ENCODE data around the gene SLCO3A1. TPM values are rescaled to one million over a fixed set of nuclear protein-coding genes. Genes with fewer than 3 reads are reported as not detected.
"Not testable (repeated sequence)": the region's sequence is repeated elsewhere in the genome, so short reads cannot be mapped to it uniquely, and the experiment has no call there.

SLCO3A1 gene
- total RNA-seq, 1 experiment from 2014 or later, result not detected

DNA sequence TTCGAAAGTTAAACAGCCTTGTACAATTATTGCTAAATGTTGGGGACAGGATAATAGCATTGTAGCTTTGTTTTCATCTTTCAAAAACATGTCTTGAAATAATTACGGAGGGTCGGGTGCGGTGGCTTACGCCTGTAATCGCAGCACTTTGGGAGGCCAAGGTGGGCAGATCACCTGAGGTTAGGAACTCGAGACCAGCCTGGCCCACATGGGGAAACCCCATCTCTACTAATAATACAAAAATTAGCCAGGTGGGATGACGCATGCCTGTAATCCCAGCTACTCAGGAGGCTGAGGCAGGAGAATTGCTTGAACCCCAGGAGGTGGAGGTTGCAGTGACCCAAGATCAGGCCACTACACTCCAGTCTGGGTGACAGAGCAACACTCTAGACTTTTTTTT lies 216.7 kb downstream of the SLCO3A1 start:
- in situ Hi-C loops (cut with HindIII; ENCODE audit: low sequenced_read_pairs); DNase-seq (ENCODE audit: low spot score): not testable (repeated sequence)

DNA sequence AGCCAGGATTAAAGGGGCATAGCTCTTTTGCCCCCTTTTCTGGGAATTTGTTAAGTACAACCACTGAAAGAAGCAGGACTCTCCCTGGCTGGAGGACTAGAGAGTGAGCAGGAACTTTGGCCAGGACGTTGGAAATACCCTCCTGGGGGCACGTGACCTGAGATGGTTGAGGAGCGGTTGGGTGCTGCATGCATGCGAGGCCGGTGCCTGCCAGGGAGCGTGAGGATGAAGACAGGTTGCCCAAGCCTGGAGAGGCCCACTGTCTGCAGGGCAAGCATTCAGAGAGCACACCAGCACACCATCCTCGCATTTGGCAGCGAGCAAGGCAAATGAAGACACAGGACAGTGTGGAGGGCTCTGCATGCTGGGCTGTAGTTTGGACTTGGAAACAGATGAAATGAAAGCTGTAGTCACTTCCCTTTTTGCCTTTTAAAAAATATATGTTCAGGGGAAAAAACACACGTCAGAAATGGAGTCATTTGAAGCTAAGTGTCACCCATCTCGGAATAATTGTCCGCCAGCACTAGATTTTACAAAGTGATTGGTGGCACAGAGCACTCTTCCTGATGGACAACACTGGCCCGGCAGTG lies 217.6 kb downstream of the SLCO3A1 start:
- DNase-seq (ENCODE audit: low spot score), result no peak
- in situ Hi-C loops (cut with HindIII; ENCODE audit: low sequenced_read_pairs), result no loop called here

DNA sequence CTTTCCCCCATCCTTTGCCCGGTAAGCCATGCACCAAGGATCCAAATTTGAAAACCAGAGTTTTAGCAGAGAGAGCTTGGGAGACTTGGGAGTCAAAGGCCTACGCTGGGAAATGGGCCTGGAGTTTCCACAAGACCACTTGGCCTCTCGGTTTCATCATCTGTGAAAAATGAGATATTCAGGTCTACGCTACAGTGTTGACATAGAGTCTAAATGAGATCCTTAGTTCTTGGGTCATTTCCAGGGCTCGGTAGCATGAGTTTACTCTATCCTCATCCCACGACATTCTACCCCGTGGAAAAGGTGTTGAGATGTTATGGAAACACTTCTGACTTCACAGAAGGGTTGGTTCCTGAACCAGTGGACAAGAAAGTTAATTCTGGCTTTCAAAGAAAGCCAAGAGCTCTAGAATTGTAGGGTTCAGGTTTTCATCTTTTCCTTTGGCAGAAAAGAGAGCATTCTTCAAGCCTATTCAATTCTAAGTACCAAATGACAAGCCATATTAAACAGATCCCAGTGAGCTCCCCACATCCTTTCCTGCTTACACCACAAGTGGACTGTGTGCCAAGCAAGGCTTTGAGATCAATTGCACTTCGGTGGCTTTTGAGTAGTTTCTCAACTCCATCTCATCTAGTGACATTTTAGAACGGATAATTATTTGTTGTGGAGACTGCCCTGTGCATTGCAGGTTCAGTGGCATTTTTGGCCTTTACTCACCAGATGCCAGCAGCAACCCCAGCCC lies 219.7 kb downstream of the SLCO3A1 start:
- in situ Hi-C loops (cut with HindIII; ENCODE audit: low sequenced_read_pairs), result no loop called here
- no peak for DNase-seq (ENCODE audit: low spot score)

DNA sequence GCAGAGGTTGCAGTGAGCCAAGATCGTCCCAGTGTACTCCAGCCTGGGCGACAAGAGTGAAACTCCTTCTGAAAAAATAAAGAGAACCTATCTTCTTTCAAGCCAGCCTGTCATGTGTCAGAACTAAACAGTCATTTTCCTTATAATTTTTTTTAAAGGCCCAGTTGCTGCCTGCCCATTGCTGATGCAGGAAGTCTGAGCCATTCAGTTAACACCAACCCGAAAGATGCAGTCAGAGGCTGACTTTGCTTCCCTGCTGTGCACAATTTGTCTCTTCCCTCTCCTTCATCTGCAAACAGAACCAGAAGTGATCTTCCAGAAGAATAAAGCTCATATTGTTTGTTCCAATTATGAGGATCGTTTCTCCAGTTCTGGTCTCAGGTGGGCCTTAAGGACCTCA lies 220.6 kb downstream of the SLCO3A1 start:
- no peak for DNase-seq (ENCODE audit: low spot score)
- in situ Hi-C loops (cut with HindIII; ENCODE audit: low sequenced_read_pairs), result no loop called here

DNA sequence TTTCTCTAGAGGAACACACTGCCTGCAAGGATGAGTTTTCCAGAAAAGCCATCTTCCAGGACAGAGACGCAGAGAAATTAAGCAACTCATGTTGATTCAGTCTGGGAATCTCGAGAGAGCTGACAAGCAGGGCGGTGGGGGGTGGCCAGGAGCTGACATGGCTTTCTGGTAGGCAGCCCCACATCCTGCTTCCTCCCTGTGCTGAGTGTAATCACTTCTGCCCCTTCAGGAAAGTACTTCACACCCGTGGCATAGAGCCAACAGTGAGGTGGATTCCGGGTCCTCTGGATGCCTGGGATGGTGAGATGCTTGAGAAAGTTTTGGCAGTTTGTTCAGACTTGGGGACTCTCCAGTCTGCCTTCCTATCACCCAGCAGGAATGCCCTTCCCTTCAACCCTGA lies 221.1 kb downstream of the SLCO3A1 start:
- no peak for DNase-seq (ENCODE audit: low spot score)
- in situ Hi-C loops (cut with HindIII; ENCODE audit: low sequenced_read_pairs), result no loop called here

DNA sequence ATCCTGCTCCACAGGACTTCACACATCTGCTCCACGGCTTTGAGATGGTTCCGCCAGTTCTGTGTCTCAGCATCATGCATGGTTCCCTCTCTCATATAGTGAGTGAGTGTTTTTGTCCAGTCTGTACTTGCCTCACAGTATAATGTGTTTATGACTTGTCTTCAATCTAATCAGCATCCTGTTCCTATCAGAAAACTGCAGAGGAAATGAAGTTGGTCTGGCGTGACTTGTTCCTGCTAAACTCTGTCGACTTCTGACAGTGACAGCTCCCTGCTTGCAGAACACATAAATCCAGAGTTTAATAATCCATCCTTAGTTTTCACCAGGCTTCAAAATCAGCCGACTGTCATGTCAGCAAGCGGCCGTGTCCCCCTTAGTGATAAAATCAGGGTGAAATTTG lies 222.3 kb downstream of the SLCO3A1 start:
- in situ Hi-C loops (cut with HindIII; ENCODE audit: low sequenced_read_pairs), result no loop called here
- no peak for DNase-seq (ENCODE audit: low spot score)

DNA sequence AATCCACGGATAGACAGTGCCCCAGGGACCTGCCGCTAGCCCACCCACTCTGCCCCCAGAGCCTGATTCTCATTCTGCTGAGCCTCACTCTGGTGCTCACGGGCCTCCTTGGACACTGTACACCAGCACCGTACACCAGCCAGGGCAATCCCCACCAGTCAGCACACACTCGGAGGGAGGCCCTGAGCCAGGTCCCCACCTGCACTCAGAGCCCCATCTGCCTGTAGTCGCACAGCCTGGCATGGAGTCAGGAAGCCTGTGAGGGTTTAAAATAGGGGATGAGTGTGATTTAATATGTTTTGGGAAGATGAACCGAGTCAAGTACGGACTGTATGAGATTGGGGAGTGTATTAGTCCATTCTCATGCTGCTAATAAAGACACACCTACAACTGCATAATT lies 223.0 kb downstream of the SLCO3A1 start:
- DNase-seq (ENCODE audit: low spot score), result peak; percentile 90
- in situ Hi-C loops (cut with HindIII; ENCODE audit: low sequenced_read_pairs), result no loop called here

DNA sequence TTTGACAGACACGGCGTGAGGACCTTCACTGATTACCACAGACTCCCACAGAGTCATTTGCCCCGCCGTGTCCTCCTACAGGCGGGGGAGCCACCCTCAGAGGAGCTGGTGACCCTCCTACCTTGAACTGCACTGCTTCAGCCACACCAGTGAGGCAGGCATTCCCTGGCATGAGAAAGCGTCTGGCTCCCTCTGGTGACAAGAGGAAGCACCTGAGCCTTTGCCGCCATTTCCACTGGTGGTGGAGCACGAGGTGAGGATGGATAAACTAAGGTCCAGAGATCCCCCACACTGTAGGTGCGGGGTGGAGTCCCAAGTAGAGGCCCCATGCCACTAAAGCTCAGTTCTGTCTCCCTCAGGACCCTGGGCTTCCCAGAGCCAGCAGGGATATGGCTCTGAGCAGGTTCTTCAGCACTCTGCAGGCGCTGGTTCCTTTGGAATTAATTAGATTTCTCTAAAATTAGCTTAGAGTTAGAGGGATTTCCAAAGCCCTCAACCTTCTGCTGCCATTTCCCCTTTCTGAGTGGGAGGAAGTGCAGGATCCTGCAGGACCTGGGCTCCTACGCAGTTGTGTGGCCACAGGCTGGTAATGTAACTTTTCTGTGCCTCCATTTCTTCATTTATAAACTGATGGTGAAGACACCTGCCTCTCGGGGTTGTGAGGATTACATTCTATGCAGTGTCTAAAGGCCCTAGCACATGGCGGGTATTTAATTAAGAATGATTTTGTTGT lies 224.0 kb downstream of the SLCO3A1 start:
- peak; percentile 85 for DNase-seq (ENCODE audit: low spot score)
- in situ Hi-C loops (cut with HindIII; ENCODE audit: low sequenced_read_pairs), result no loop called here

DNA sequence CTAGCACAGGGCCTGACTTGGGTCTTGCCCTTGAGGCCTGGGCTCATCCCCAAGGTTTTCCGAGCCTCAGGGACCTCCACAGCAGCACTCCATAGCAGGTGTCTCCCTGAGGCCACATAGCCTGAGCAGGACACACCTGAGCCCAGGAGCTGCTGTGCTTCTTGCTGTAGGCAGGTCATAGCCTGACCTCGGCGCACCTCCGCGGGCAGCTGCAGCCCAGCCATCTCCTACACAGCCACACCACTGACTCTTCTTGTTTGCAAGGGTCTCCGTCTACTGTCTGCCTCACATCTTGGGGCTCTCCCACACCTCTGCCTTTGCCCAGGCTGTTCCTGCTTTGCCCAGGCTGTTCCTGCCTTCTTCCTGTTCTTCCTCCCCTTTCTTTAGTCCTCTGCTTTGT lies 224.8 kb downstream of the SLCO3A1 start:
- in situ Hi-C loops (cut with HindIII; ENCODE audit: low sequenced_read_pairs), result no loop called here
- no peak for DNase-seq (ENCODE audit: low spot score)

DNA sequence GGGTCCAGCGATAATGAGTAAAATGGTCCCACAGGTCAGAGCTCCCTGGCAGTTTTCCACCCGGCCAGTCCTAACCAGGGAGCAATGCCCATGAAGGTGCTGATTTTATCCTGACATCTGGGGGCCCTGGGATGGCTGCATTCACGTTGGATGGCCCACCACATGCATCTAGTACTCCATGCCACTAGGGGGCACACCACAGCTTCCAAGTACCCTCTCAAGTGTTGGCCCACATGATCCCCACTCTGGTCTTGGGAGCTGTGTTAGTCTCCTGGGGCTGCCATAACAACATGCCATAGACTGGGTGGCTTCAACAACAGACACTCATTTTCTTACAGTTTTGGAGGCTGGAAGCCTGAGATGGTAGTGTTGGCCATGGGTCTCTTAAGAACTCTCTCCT lies 225.5 kb downstream of the SLCO3A1 start:
- in situ Hi-C loops (cut with HindIII; ENCODE audit: low sequenced_read_pairs), result no loop called here
- no peak for DNase-seq (ENCODE audit: low spot score)

DNA sequence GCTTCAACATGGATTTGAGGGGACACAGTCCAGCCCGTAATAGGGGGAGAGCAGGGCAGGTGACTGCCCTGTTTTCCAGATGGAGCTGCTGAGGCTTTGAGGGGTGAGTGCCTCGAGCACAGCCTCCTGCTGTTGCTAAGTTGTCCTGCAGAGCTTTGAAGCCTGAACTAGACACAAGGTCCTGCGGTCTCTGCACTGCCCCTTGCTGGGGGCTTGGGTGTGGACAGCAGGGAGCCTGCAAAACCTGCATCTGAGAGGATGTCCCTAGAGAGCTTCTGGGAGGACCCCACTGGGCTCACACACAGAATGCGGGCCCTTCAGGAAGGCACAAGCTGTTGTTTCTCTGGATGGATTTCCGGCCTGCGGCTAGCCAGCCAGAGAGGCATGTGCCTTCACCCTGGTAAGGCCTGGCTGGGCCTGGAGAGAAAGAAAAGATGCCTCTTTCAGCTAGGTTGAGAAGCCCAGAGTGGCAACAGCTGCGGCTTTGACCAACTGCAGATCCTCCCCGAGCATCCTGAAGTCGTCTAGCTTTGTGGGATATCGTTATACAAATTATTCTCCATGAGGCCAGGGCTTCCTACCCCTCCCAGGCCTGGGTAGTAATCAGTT lies 226.2 kb downstream of the SLCO3A1 start:
- in situ Hi-C loops (cut with HindIII; ENCODE audit: low sequenced_read_pairs), result no loop called here
- DNase-seq (ENCODE audit: low spot score), result no peak

DNA sequence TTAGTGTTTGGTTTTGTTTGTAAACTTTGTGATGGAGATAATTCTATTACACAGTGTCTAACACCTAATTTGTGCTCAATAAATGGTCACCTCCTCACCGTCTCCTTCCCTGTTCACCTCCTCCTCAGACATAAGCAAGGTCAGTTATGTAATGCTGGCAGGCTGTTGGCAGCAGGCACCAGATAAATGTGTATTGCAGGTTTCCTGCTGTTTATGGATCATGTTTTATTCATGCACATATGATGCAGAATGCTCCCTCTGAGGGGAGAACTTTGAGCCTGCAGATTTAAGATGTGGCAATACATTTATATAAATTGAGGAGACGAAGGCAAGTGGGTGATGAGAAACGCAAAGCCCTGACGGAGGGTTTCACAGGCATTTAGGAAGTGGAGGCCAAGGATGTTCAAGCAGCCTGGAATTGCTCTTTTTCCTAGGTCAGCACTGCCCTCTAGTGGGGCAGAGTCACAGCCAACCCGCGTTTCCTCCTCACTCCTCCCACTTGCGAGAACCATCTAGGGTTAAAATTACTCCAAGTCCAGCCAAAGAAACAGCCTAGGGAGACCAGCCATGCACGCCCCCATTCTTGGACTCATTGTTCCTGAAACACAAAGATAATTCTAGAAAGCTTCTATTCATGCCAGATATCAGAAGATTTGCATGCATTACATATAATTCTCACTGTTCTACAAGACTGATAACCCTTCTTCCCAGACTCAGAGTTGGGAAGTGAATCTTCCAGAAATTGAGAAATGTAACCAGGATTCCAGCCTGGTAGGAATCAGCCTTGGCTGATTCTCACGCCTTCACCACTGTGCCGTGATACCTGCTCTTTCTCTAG lies 228.7 kb downstream of the SLCO3A1 start:
- in situ Hi-C loops (cut with HindIII; ENCODE audit: low sequenced_read_pairs), result no loop called here
- peak; percentile 89 for DNase-seq (ENCODE audit: low spot score)

DNA sequence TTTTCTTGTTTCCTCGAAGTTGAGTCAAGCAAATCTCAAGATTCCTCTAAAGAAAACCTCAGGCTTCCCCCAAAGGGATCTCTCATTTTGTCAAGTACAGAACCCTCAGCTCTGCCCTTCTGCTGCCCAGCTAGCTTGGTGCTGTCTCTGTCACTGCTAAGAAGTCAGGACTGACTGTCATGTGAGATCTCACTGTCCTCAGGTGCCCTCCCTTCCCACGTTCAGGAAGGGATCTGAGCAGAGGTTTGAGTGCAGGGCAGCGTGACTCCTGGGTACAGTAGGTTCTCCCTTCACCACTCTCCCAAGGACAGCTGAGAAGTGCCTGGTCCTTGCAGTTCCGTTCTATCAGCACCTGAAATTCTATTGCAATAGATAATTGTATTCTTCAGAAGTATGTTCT lies 229.7 kb downstream of the SLCO3A1 start:
- no peak for DNase-seq (ENCODE audit: low spot score)
- in situ Hi-C loops (cut with HindIII; ENCODE audit: low sequenced_read_pairs), result no loop called here

DNA sequence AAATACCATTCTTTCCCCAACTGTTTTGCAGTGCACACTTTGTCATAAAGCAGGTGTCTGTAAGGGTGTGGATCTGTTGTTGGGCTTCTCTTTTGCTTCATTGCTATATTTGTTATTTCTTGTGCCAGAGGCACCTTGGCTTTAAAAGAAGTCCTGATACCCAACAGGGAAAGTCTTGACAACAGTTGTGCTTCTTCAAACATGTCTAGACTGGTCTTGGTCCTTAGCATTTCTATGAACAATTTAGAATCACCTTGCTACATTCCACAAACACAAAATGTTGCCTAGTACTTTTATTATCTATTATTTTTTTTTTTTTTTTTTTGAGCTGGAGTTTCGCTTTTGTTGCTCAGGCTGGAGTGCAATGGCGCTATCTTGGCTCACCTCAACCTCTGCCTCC lies 233.7 kb downstream of the SLCO3A1 start:
- in situ Hi-C loops (cut with HindIII; ENCODE audit: low sequenced_read_pairs), result no loop called here
- DNase-seq (ENCODE audit: low spot score), result no peak

DNA sequence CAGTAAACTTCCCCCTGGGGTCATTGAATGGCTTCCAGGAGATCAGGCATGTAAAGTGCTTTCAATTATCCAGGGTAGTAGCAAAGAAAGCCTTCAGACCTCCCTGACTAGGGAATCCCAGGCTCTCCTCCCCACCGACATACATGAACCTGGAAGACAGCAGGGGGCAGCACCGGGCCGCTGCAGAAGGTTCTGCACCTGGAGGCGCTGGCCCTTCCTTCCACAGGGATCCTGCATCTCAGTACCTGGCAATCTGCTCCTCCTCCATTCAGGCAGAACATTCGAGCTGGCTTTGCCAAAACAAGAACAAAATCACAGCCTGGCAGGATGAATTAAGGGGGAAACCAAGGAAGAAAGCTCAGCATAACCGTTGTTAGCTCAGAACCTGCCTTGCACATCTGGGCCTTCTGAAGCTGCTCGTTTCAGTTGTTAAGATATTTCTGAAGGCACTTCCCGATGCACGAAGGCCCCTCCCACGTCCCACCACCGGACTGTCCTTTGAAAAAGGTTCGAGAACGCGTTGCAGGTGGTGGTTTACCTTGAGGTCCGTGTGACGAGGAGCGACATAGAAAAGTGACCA lies 237.7 kb downstream of the SLCO3A1 start:
- in situ Hi-C loops (cut with HindIII; ENCODE audit: low sequenced_read_pairs), result no loop called here

DNA sequence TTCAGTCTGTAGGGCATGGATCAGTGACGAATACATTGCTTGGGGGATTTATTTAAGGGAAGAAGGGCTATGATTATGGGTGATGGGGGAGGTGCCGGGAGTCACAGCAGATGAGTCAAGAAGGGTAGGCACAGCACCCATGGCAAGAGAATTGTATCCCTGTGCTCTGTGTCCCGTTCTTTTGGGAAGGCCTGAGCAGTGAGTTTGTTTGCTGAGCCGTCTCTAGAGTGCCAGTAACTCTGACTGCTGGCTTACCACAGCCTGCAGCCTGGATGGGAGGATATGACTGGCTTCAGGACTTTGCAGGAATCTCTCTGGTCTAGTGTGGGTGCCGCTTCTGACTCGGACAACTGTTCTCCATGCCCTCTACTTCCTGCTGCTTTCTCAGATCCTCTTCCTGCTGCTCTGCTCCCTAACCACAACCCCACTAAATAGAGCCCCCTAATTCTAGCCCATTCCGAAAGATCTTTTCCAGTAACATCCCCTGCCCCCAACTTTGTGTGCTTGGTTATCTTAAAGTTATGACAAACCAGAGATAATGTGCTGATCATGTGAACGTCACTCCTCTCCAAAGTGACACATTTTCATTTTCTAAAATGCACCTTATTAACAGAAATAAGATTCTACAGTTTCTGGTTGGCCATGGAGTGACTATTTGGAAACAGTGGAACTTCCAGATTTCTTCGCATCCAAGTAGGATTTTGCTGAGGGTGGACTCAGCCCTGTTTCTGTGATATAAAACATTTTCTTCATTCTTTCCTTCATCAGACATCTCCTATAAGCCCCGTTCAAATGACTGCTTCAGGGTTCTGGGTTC lies 239.0 kb downstream of the SLCO3A1 start:
- in situ Hi-C loops (cut with HindIII; ENCODE audit: low sequenced_read_pairs), result no loop called here
- no peak for DNase-seq (ENCODE audit: low spot score)

More for the DNA sequence above, 237.7 kb downstream of the SLCO3A1 start:
- DNase-seq (ENCODE audit: low spot score), result peak; percentile 87

DNA sequence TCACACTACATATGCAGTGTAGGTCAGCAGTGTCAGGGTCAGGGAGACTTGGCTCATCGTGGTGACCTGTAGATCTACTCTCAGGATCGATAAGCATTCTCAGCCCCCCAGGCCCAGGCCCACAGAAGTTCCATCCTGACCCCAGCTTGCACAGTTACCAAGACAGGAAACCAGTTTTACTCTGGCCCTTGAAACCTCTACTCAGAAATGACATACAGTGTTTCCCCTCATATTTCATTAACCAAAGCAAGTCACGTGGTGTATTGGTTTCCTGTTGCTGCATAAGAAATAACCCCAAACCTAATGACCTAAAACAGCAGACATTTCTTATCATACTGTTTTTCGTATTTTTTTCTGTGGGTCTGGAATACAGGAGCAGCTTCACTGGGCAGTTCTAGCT lies 242.2 kb downstream of the SLCO3A1 start:
- DNase-seq (ENCODE audit: low spot score), result no peak
- in situ Hi-C loops (cut with HindIII; ENCODE audit: low sequenced_read_pairs), result no loop called here
